Stomach (tissue), 9 donors: ENCODE measurements around the gene GRM4. TPM values are rescaled to one million over a fixed set of nuclear protein-coding genes. Genes with fewer than 3 reads are reported as not detected.

ENCODE experiments used
- DNase-seq, 2 donors: peaks; one replicate each; pipeline versions ENCODE4 v3.0.0 to v3.0.0-alpha.2; 2013 to 2019
- H3K27ac ChIP-seq, 5 donors: fragments of 200-600 bp in 4 of 5; sonication (generic) in 4 of 5; one replicate each; pipeline ENCODE4 v1.5.1; 2013 to 2019; ENCODE audit warnings: mild to moderate bottlenecking in 1 of 5, moderate library complexity in 1 of 5
- H3K27me3 ChIP-seq, 3 donors: fragments of 200-600 bp; sonication (generic); one replicate each; pipeline ENCODE4 v1.5.1; 2017 to 2019; ENCODE audit warnings: mixed run types in 1 of 3
- H3K36me3 ChIP-seq, 4 donors: fragments of 200-600 bp; sonication (generic); 1 replicate in 3 of 4; 2 replicates in 1 of 4; pipeline ENCODE4 v1.5.1; 2016 to 2019
- H3K4me1 ChIP-seq, 4 donors: fragments of 200-600 bp; sonication (generic); one replicate each; pipeline ENCODE4 v1.5.1; 2016 to 2019
- H3K4me3 ChIP-seq, 4 donors: fragments of 200-600 bp; sonication (generic) in 3 of 4; one replicate each; pipeline ENCODE4 v1.5.1; 2016 to 2019; ENCODE audit warnings: mild to moderate bottlenecking in 1 of 4
- H3K9me3 ChIP-seq, 4 donors: fragments of 200-600 bp; sonication (generic); one replicate each; pipeline ENCODE4 v1.5.1; 2016 to 2019
- EP300 ChIP-seq: sonication (generic); formaldehyde crosslinking; IDR thresholded peaks from one replicate; pipeline ENCODE4 v1.6.1; 2017; ENCODE audit warnings: antibody characterized with exemption
- POLR2A ChIP-seq, 4 donors: fragments of 450-650 bp; IDR thresholded peaks; one replicate each; pipeline ENCODE4 v1.6.1; 2016; ENCODE audit warnings: antibody characterized with exemption in 4 of 4, control low read depth in 2 of 4, mild to moderate bottlenecking in 1 of 4, moderate library complexity in 1 of 4
- POLR2AphosphoS5 ChIP-seq, 3 donors: sonication (generic); formaldehyde crosslinking; IDR thresholded peaks; one replicate each; pipeline ENCODE4 v1.6.1; 2016; ENCODE audit warnings: antibody characterized with exemption in 3 of 3
- WGBS, 5 donors: extraction: QIAGEN DNeasy Blood & Tissue Kit in 3 of 5; methylation state at CpG; one replicate each; pipeline versions ENCODE4 v1.1.5 to v1.1.7; 2013 to 2018; 5-methylcytosine and 5-hydroxymethylcytosine counted together
- intact Hi-C: fragments of 100-400 bp; cut with DNase I; formaldehyde crosslinking; loops from one replicate; pipeline ENCODE4 v1.15.1; 2023; ENCODE audit warnings: low total_unique reads
- polyA plus RNA-seq, 3 donors: library from polyadenylated mRNA; stranded (reverse); fragments of 200-250 nt; gene quantifications; one replicate each; pipeline ENCODE4 v1.2.3, GENCODE V29; 2013
- total RNA-seq, 5 donors: library from RNA; depleted of rRNA; stranded (reverse); fragments of >200 nt; gene quantifications; one replicate each; pipeline versions ENCODE4 v1.1.0 to v1.2.3, GENCODE V29; 2014 to 2016
- TF ChIP-seq, protein P1 (sequence below), 7 experiments: fragments of 450-650 bp in 4 of 7; fragments of 200-600 bp in 3 of 7; sonication (generic) in 3 of 7; IDR thresholded peaks; one replicate each; pipeline ENCODE4 v1.5.1; 2016 to 2019; ENCODE audit warnings: antibody characterized with exemption in 7 of 7, control low read depth in 2 of 7, mild to moderate bottlenecking in 1 of 7
- donor health status: healthy with polysubstance abuse.
- donor health status: Bipolar disorder and iron deficiency.
- donor health status: healthy.

Gene GRM4
- total and polyA plus RNA-seq, 8 donors: 0.55 TPM; not detected in 7

DNA sequence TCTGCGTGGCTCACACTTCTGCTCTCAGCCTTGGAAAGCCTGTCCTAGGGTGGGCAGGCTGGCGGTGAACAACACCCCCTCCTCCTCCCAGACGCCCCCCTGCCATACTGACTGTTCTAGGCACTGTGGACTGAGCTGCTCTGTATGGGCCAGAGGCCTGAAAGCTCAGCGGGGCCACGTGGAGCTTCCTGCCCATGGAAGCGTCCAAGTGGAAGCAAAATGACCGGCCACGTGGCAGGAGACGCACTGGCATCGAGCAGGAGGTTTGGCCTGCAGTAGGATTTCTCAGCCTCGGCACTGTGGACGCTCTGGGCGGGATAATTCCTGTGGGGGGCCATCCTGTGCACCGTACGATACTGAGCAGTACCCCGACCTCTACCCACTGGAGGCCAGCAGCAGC, 88.7 kb downstream of the GRM4 start:
- H3K9me3 ChIP-seq: no peaks in the 10 kb centered on the region
- DNase-seq: no peak
- no peak overlapping the region for H3K27ac ChIP-seq
- intact Hi-C loops: loop anchor here (5.0 kb wide), 1 partner anchor 95 kb away; no protein-coding TSS in a partner anchor
- H3K27me3 ChIP-seq: peaks cover 0 to 35% (median 0%) of the 10 kb centered on the region in 3 donors
- peaks cover 0 to 19% (median 9%) of the 10 kb centered on the region in 4 donors for H3K4me1 ChIP-seq
- no peaks in the 10 kb centered on the region for H3K36me3 ChIP-seq
- H3K4me3 ChIP-seq: no peak overlapping the region
- TF ChIP-seq POLR2AphosphoS5 (IDR thresholded peaks at IDR 0.05): no peak
- TF ChIP-seq EP300: no peak
- TF ChIP-seq, protein P1, sequence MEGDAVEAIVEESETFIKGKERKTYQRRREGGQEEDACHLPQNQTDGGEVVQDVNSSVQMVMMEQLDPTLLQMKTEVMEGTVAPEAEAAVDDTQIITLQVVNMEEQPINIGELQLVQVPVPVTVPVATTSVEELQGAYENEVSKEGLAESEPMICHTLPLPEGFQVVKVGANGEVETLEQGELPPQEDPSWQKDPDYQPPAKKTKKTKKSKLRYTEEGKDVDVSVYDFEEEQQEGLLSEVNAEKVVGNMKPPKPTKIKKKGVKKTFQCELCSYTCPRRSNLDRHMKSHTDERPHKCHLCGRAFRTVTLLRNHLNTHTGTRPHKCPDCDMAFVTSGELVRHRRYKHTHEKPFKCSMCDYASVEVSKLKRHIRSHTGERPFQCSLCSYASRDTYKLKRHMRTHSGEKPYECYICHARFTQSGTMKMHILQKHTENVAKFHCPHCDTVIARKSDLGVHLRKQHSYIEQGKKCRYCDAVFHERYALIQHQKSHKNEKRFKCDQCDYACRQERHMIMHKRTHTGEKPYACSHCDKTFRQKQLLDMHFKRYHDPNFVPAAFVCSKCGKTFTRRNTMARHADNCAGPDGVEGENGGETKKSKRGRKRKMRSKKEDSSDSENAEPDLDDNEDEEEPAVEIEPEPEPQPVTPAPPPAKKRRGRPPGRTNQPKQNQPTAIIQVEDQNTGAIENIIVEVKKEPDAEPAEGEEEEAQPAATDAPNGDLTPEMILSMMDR (IDR thresholded peaks at IDR 0.05): no peak
- no peak for TF ChIP-seq POLR2A (IDR thresholded peaks at IDR 0.05)
- WGBS, 5 donors: 91 to 96% (median 94%) methylated on average over 10 to 16 of the region's 16 CpGs

DNA sequence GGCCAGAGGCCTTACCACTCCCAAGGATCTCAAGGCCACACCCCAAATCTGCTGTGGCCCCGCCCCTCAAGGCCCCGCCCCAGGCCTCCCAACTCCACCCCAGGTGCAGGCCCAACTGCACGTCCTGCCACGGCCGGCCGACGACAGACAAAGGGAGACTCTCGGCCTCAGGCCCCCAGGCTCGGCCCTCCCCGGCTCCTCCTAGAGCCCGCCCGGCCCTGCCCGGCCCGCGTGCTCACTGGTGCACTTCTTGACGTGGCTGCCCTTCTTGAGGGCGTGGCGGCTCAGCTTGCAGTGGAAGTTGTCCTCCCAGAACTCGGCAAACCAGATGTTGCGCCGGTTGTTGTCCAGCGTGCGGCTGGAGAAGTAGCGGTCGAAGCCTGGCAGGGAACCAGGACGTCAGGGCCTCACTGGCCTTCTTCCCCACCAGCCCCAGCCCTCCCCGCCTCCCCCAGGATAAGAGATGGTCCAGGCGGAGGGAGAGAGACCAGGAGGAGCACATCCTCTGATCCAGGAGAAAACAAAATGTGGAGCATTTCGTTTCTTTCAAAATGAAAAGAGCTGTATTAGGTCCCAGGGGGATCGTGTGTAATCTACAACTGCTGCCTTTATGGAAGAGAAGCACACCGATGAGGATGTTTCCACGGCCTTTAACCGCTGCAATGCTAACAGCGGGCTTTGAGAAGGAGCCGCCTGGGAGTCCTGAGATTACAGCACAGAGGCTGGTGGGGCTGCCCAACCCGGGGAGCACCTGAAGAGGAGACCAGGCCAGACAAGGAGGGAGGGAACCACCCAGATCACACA, 89.4 kb downstream of the GRM4 start:
- peaks cover 0 to 34% (median 0%) of the 10 kb centered on the region in 3 donors for H3K27me3 ChIP-seq
- H3K9me3 ChIP-seq: no peaks in the 10 kb centered on the region
- no peaks in the 10 kb centered on the region for H3K36me3 ChIP-seq
- peak overlapping the region in 2 of 5 donors; percentile 3 to 13 for H3K27ac ChIP-seq
- TF ChIP-seq, protein P1 (IDR thresholded peaks at IDR 0.05): no peak
- no peak for TF ChIP-seq POLR2A (IDR thresholded peaks at IDR 0.05)
- H3K4me3 ChIP-seq: peak overlapping the region; percentile 1 to 22 (median 7)
- H3K4me1 ChIP-seq: peaks cover 0 to 19% (median 9%) of the 10 kb centered on the region in 4 donors
- DNase-seq: peak; percentile 72 to 91
- intact Hi-C loops: loop anchor here (5.0 kb wide), 1 partner anchor 96 kb away; no protein-coding TSS in a partner anchor
- 20 to 46% (median 27%) methylated on average over 9 to 36 of the region's 36 CpGs for WGBS, 5 donors

DNA sequence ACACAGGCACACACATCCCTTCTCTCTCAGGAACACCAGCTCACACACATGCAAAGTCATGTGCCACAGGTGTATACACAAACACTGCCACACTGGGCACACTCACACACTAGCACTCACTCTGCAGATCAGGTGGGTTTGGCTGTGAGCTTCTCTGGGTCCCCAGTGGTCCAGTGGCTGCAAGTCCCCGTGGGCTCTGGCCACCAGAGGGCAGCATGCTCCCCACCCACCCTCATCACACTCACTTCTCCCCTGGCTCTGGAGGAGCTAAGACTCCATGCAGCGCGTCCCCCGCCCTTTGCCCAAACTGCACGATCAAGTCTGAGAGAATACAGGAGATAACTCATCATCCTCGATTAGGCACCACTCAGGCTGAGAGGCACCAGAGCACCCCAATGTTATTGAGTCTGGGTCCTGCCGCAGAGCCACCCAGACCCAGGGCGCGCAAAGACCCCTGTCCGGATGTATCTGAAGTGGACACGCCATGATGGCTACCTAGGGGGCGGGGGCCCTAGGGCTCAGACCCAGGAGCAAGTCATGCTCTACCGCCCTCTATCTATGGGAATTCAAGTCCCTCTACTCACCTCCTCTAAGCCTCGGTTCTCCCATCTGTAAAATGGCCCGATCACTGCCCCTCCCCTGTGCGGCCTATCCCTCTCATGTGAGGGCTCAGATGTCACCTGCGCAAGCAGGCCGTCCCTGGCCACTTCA, 90.5 kb downstream of the GRM4 start:
- TF ChIP-seq EP300: no peak
- TF ChIP-seq, protein P1 (IDR thresholded peaks at IDR 0.05): peak in 5 of 7 experiments; percentile 43 to 73 (median 70)
- H3K4me3 ChIP-seq: no peak overlapping the region
- intact Hi-C loops: loop anchor here (5.0 kb wide), 1 partner anchor 97 kb away; no protein-coding TSS in a partner anchor
- peaks cover 0 to 19% (median 9%) of the 10 kb centered on the region in 4 donors for H3K4me1 ChIP-seq
- H3K9me3 ChIP-seq: no peaks in the 10 kb centered on the region
- no peaks in the 10 kb centered on the region for H3K36me3 ChIP-seq
- H3K27ac ChIP-seq: no peak overlapping the region
- WGBS, 5 donors: 61 to 80% (median 63%) methylated on average over 12 to 18 of the region's 18 CpGs
- peaks cover 0 to 36% (median 0%) of the 10 kb centered on the region in 3 donors for H3K27me3 ChIP-seq
- DNase-seq: peak; percentile 62 to 87

DNA sequence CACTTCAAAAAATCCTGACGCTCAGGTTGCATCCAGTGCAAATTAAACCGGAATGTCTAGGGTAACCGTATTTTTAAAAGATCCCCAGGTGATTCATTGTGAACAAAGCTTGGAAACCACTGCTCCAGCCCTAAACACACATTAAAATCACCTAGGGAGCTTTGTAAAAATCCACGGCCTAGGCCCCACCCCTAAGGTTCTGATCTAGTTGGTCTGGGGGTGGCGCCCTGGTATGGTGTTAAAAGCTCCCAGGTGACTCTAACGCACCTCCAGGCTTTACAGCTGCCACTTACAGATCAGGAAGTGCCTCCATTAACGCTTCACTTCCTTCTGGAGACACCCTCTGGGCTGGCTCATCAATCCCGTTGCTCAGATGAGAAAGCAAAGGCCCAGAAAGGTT, 92.2 kb downstream of the GRM4 start:
- no peak for TF ChIP-seq EP300
- no peak for TF ChIP-seq POLR2A (IDR thresholded peaks at IDR 0.05)
- TF ChIP-seq POLR2AphosphoS5 (IDR thresholded peaks at IDR 0.05): no peak
- TF ChIP-seq, protein P1 (IDR thresholded peaks at IDR 0.05): no peak
- intact Hi-C loops: no loop called here
- H3K9me3 ChIP-seq: no peaks in the 10 kb centered on the region
- DNase-seq: peak in 1 of 2 donors; percentile 52
- no peak overlapping the region for H3K27ac ChIP-seq
- no peak overlapping the region for H3K4me3 ChIP-seq
- H3K27me3 ChIP-seq: peaks cover 0 to 49% (median 0%) of the 10 kb centered on the region in 3 donors
- peaks cover 0 to 19% (median 9%) of the 10 kb centered on the region in 4 donors for H3K4me1 ChIP-seq
- H3K36me3 ChIP-seq: no peaks in the 10 kb centered on the region
- WGBS, 5 donors: 41 to 59% (median 45%) methylated on average over 8 of the region's 8 CpGs
